NCI-H774 (cell line): ENCODE measurements around the gene MRPL36.
A peak's percentile ranks its signal among the peaks of the same experiment; 100 is the strongest.
"Not testable (repeated sequence)": the region's sequence is repeated elsewhere in the genome, so short reads cannot be mapped to it uniquely, and the experiment has no call there.

Experiments
- DNase-seq: peaks from one replicate; lab custom pipeline; 2025; lab: John Stamatoyannopoulos, UW

The MRPL36 gene

DNA sequence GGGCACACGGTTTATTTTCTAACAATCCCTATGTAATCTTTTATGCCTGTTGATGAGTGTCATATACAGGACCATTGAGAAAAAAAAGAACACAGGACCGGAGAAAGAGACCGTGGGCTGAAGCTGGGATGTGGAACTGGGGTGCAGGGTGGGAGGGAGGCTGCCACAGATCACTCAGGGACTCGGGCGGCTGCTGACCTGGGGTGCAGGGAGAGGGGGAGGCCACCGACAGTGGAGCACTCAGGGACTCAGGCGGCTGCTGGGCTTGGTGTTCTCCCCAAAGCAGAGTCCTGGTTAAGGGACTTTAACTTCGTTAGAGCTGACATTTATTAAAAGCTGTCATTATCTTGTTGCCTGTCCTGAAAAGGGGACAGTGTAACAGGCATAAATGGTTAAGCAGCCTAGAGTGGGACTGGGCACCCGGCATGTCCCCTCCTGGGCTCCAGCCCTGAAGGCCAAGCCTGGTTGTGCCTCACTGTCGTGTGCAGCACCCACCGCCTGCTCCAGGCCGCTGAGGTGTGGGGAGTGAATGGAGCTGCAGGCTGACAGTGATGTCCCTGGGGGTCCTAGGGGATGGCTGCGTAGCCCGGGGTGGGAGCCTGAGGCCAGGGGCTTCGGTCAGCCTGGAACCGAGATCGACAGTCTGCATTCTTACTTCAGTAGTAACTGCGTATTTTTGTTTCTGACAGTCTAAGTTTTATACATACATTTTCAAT lies 15.6 kb upstream of the MRPL36 start:
- no peak for DNase-seq

- DNase-seq, result no peak
Measured at GRCh38 chr5:1814183-1815020, 14.8 kb upstream of the MRPL36 start.

DNA sequence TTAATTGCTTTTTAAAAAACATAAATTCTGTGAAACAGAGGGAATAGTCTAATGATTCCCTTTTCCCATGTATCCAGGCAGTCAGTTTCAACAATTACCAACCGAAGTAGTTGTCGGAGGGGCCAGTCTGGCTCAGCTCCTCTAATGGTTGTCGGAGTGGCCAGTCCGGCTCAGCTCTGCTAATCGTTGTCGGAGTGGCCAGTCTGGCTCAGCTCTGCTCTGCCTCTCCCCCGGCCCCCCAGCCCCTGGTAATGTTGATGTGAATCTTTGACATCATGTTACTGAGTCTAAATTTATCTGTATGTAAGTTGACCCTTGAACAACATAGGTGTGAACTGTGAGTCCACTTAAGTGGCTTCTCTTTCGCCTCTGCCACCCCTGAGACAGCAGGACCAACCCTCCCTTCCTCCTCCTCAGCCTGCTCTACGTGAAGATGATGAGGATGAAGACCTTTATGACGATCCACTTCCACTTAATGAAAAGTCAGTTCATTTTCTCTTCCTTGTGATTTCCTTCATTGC lies 11.0 kb upstream of the MRPL36 start:
- DNase-seq, result no peak

DNA sequence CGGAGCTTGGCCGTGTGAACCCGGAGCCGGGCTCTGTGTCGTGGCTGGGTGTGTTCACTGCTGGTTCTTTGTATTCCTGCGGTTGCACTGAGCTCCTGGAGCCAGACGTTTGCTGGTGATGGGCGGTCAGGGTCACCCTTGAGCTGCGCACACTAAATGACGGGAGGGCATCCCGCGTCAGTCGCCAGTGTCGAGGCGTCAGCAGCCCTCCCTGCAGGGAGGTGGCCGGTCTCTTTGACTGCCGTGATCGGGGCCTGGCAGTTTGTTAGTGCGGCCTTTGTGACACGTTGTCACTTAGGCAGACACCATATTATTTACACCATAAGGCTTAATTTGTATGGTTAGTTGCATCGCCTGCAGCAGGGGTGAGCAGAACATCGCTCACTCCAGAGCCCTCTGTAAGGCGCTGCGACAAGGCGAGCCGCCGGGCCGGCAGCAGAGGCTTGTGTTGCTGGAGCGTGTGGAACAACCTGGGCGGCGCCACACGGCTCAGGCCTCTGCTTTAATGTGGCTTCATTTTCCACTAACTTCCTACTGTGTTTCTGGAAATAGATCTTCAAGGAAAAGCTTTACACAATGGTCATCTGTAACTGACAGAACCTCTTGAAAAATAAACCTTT lies 9.9 kb upstream of the MRPL36 start:
- DNase-seq, result no peak

GRCh38 chr5:1808439-1808838 lies 8.8 kb upstream of the MRPL36 start:
- DNase-seq, result no peak

- no peak for DNase-seq
Measured at GRCh38 chr5:1807451-1808185, 8.0 kb upstream of the MRPL36 start.

DNA sequence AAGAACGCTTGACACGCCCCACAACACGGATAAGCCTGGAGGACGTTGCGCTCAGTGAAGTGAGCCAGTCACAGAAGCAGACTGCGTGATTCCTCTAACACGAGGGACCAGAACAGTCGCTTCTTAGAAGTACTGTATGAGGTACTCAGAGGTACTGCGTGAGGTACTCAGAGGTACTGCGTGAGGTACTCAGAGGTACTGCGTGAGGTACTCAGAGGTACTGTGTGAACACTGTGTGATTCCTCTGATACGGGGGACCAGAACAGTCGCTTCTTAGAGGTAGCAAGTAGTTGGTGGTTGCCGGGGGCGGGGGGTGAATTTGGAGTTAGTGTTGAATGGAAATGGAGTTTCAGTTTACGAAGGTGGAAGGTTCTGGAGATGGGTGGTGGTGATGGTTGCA lies 7.3 kb upstream of the MRPL36 start:
- no peak for DNase-seq

GRCh38 chr5:1806199-1806598 lies 6.6 kb upstream of the MRPL36 start:
- no peak for DNase-seq

- no peak for DNase-seq
Measured at GRCh38 chr5:1805736-1806135, 6.1 kb upstream of the MRPL36 start.

GRCh38 chr5:1805326-1805725 lies 5.7 kb upstream of the MRPL36 start:
- DNase-seq, result no peak

- DNase-seq, result no peak
Measured at GRCh38 chr5:1804001-1804690, 4.5 kb upstream of the MRPL36 start.

DNA sequence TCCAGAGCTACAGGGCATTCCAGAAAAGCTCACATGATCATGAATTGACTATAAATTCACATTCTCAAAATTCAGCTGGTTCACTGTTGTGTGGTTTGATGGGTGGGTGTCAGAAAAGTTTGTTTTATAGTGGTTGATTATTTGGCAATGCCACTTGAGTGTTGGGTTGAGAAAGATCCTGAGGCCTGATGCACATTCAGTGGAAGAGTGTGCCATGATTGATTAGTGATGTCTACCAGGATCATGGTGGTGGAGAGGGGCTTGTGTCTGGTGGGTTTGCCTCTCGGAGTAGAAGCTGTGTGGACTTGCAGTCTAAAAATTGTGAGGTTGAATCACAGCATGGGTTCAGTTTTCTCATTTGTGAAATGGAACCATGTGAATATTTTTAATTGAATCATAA lies 3.6 kb upstream of the MRPL36 start:
- DNase-seq, result no peak

- DNase-seq, result no peak
Measured at GRCh38 chr5:1801967-1802295, 2.3 kb upstream of the MRPL36 start.

DNA sequence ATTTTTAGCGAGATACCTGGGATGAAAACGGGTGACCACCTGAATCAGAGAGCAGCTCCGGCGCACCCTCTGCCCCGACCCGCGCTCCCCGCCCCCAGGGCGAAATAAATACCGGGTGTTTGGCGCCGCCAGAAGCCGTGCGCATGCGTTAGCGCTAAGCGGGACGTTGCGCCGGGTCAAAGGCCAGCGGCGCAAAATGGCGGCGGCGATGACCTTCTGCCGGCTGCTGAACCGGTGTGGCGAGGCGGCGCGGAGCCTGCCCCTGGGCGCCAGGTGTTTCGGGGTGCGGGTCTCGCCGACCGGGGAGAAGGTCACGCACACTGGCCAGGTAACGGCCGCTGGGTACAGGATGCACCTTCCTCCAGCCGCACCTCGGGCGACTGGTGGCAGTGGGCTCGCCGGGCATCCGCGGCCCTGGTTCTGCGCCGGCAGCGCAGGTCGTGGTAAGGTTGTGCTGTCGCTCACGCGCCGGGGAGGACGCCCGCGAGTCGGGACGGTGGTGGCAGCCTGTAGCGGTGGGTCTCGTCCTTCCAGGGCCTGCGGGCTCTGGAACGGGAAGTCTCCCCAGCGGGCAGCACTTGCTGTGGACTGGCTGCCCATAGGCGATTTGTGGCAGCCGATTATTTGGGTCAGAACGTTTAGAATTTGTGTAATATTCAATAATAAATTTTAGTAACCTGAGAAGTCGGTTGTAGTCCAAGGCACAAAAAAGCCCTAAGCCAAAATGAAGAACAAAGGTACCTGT lies 1.8 kb upstream of the MRPL36 start, which contains the start of gene NDUFS6:
NDUFS6 (plus strand) TSS at position 186 of the 745 bp plus-strand sequence; CDS start at position 197, 11 bp downstream.
- peak; percentile 88 for DNase-seq

DNA sequence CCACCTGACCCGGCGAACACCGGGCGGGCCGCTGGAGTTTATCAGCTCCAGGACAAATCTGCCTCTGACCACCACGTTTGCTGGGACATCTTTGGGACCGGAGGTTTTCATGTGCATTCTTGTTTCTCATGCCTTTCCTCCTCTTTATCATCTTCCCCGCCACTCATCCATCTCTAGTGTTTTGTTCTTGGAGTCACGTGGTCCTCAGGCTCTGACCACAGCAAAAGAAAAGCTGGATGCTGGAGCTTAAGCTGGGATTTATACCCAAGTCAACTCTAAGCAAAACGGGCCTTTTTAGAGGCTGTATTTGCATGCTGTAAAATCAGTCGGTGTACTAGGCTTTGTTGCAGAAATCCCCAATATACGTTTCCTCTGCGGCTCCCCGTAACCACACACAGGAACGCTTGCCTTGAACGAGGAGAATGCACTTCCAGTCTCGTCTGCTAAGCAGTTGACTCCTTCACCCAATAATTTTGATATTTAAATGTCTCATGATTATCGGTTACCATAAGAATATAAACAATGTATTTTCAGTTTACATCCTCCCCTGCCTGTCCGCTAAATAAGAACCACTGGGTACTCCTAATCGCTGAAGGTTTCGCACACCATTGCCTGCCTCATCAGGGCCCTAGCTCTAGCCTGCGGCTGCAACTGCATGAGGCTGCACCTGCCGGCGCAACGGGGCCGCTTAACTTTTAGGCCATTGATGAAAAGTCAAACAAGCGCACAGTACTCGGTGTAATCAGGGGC lies 1.0 kb upstream of the MRPL36 start:
- peak; percentile 75 for DNase-seq

GRCh38 chr5:1799110-1799601 lies 481 bp downstream of the MRPL36 start:
- DNase-seq, result no peak

GRCh38 chr5:1798589-1798988 lies 1.0 kb downstream of the MRPL36 start:
- not testable (repeated sequence) for DNase-seq

DNA sequence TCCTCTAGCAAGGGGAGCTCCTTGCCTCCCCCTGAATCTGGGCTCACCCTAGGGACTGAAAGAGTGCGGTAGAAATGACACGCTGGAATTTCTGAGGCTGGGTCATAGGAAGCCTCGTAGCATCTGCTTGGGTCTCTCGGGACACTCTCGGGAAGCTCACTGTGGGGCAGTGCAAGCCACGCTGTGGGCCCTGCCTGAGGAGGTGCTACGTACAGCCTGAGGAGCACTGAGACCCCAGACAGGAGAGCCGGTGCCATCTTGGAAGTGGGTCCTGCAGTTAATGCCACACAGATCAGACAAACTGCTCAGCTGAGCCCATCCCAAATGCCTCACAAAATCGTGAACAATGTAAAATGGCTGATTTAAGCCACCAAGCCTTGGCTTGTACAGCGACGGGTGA lies 1.8 kb downstream of the MRPL36 start:
- no peak for DNase-seq

DNA sequence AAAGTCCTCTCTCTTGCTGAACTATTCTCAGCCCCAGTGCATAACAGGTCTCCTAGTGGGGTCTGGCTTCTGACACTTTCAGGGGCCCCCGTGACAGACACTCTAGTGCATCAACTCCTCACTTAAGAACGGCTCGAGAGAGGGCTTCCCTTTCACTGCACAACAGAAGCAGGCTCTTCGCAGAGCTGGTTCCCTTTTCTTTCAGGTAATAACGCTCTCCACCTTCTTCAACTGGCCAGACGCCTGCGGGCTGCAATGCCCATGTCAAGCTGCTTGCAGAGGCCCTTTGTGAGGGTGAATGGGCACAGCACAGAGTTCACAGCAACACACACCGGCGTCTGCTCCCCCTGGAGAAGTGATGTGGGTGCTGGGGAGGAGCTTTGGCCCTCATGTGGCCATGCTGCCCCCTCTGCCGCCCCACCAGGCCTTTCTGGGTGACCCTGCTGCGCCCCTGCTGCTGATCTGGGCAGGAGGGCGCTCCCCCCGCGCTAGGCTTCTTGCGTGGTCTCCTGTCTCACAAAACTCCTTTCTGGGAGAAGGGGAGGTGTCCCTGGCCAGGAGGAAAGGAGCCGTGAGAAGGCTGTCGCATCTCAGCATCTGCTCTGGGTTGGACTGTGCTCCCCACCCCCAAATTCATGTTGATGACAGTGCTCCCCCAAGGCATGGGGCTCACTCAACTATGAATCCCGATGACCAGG lies 2.4 kb downstream of the MRPL36 start:
- no peak for DNase-seq
